Caki2 (cell line): ENCODE results near the gene BRWD1. TPM values are rescaled to one million over a fixed set of nuclear protein-coding genes. Genes with fewer than 3 reads are reported as not detected.

ENCODE experiments used
- DNase-seq: peaks from one replicate; pipeline ENCODE4 v3.0.0-alpha.2; 2015; ENCODE audit warnings: low read depth
- in situ Hi-C: cut with HindIII; loops from 2 replicates; pipeline ENCODE4 v1.10.0; 2016; ENCODE audit warnings: low sequenced_read_pairs, low pct_unique_long_range_greater_than_20kb, mixed read lengths
- total RNA-seq: library from RNA; depleted of rRNA; stranded (reverse); fragments of >200 nt; shearing (Covaris generic); gene quantifications from 2 replicates; pipeline ENCODE4 v1.2.3, GENCODE V29; 2014; ENCODE audit warnings: low replicate concordance

Gene BRWD1
- total RNA-seq, 1 experiment from 2014 or later, result 33.5 TPM

DNA sequence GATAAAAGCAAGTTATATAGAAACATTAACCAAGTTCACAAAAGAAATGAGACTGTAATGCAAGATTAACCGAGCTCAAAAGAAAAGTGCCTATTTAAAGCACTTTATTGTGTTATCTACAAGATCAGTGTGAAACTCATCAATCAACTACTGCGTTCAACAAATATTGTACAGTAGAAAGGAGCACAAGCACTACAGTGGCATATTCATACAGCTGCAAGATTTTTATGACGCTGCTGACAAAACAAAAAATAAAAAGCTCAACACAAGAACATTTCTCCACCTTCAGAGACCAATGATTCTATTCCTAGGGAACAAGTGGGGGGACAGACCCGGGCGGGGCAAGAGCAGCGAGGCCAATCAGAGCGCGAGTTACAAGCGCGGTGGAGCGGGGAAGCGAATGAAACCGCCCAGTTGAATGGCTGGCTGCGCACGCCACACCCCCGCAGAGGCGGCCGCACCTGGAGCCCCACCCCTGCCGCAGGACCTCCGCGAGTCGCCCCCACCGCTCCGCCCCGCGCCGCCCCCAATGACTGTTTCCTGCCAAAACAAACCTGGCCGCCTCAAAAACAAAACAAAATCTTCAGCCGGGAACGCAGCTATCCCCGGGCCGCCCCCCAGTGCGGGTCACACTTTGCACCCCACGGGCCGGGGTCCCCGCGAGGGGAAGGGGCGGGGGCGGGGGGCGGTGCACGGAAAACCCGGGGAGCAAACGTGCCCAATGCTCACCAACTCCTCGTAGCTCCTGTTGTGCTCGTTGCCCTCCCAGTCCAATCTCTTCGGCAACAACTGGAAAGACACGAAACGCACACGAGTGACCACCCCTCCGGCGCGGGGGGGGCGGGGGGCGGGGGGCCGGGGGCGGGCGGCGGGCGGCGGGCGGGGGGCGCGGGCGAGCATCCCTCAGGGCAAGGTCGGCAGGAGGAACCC lies 1.1 kb downstream of the BRWD1 start:
- in situ Hi-C loops, result no loop called here
- peak; percentile 95 for DNase-seq

GRCh38 chr21:39311164-39311563 lies 2.3 kb downstream of the BRWD1 start:
- in situ Hi-C loops, result no loop called here
- DNase-seq, result no peak

GRCh38 chr21:39307466-39307865 lies 6.0 kb downstream of the BRWD1 start:
- DNase-seq, result no peak
- in situ Hi-C loops, result no loop called here

GRCh38 chr21:39300587-39300986 lies 12.8 kb downstream of the BRWD1 start:
- no peak for DNase-seq
- in situ Hi-C loops, result no loop called here

GRCh38 chr21:39296891-39297290 lies 16.5 kb downstream of the BRWD1 start:
- DNase-seq, result no peak
- in situ Hi-C loops, result no loop called here

DNA sequence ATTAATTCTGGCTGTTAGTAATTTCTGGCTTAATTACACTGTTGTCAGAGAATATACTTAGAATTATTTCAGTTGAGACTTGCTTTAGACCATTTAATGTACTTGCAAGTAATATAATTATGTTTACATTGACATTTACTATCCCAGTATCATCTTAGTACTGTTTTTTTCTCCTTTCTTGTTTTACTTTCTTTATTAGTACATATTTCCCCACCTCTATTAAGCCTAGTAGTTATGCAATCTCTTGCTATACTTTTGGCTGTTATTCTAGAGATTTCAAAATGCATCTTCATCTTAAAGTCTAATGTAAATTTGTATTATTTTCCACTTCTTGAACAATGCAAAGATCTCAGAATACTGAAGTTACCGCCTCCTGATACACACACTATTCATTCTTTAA lies 24.4 kb downstream of the BRWD1 start:
- in situ Hi-C loops, result no loop called here
- DNase-seq, result no peak

DNA sequence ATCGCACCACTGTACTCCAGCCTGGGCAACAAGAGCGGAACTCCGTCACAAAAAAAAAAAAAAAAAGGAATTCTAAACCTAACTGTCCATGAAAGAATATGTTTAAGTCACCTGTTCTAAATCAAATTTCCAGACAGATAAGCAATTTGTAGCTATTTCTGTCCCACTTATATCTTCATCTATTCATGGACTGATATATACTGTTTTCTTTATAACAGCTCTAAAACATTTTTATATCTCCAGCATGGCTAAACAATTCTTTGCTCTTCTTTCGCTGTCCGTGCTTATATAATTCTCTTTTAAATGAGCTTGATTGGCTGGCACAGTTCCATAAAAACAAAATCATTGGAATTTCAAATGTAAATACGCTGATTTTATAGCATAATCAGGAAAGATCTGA lies 30.5 kb downstream of the BRWD1 start:
- in situ Hi-C loops, result no loop called here

GRCh38 chr21:39281853-39282252 lies 31.6 kb downstream of the BRWD1 start:
- in situ Hi-C loops, result no loop called here
- no peak for DNase-seq

More for the DNA sequence above, 30.5 kb downstream of the BRWD1 start:
- no peak for DNase-seq

- in situ Hi-C loops, result no loop called here
- DNase-seq, result no peak
Measured at GRCh38 chr21:39281207-39281606, 32.2 kb downstream of the BRWD1 start.

GRCh38 chr21:39269620-39270019 lies 43.8 kb downstream of the BRWD1 start:
- in situ Hi-C loops, result no loop called here
- DNase-seq, result no peak

GRCh38 chr21:39265603-39266002 lies 47.8 kb downstream of the BRWD1 start:
- in situ Hi-C loops, result no loop called here
- DNase-seq, result no peak

- in situ Hi-C loops, result no loop called here
- no peak for DNase-seq
Measured at GRCh38 chr21:39263372-39263771, 50.1 kb downstream of the BRWD1 start.

DNA sequence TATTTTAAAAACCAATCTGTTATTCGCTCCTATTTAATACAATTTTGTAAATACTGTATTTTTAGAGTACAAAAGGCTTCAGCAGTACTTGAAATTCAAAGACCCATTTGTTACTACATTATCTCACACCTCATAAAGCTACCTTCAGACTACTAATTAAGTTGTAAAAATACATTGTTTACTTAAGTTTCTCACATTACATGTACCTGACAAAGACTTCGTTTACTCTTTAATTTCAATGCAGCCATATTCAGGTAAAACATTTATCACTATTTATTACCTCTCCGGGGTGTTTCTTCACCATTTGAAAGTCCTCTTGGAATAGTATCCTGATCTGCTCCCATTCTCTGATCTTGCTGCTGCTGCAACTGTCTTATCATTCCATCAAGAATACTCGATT lies 55.2 kb downstream of the BRWD1 start:
- in situ Hi-C loops, result no loop called here
- DNase-seq, result no peak

- no peak for DNase-seq
- in situ Hi-C loops, result no loop called here
Measured at GRCh38 chr21:39251326-39251725, 62.1 kb downstream of the BRWD1 start.

DNA sequence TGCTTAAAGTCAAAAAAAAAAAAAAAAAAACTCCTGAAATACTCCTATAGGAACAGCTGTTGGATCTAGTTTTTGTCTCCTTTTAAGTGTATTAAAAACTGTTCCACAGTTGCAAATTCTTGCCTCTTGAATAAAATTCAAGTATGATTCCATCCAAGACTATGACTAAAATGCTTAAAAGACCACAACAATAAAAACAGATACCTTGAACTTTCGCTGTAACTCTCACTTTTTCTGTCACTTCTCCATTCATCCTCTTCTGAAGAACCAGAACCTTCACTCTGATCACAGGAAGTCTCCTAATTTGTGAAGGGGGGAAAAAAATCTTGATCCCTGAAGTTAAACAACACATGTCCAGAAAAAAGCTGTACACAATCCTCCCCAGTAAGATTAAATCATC lies 75.2 kb downstream of the BRWD1 start:
- DNase-seq, result no peak
- in situ Hi-C loops, result no loop called here

- in situ Hi-C loops, result no loop called here
- no peak for DNase-seq
Measured at GRCh38 chr21:39232861-39233291, 80.6 kb downstream of the BRWD1 start.

DNA sequence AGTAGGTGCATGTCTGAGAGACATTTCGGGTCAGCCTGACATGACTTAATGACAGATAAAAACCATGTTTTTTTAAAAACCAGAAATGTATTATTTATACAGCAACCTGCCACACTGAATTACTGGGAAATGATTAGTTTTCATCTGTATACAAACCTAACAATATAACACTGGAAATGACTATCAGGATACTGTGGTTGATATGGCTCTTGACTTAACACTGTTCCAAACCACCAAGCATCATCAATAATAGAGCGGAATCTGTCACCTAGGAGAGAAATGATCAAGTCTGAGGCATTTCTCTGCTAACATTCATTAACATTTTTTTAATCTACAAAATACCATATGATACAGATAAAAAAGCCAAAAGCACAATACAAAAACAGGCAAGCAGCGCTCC lies 88.5 kb downstream of the BRWD1 start:
- in situ Hi-C loops, result no loop called here
- DNase-seq, result no peak

GRCh38 chr21:39221997-39222486 lies 91.4 kb downstream of the BRWD1 start:
- in situ Hi-C loops, result no loop called here
- DNase-seq, result no peak

GRCh38 chr21:39221282-39221996 lies 92.0 kb downstream of the BRWD1 start:
- in situ Hi-C loops, result no loop called here
- DNase-seq, result no peak
